ENCODE measurements around the gene DDIAS. TPM values are rescaled to one million over a fixed set of nuclear protein-coding genes. Genes with fewer than 3 reads are reported as not detected.

DDIAS gene
- total and polyA plus RNA-seq, 9 of the 15 experiments (the other 6 are each of a cell fraction or from before 2014, with no cell fraction given): 9.4 to 27.2 (median 23.3) TPM

GRCh38 chr11:82976786-82977185, 75.2 kb downstream of the DDIAS start:
- POLR2A ChIA-PET: no interaction called here
- Histone ChIP-seq H3K4me2 (ENCODE audit: insufficient read depth, low read length) (no peak overlapping the region), H3K9me1 (ENCODE audit: control insufficient read depth, insufficient read depth, low read length) (no peaks in the 10 kb centered on the region), H3K4me1 (replicated peaks in 1 of 2; ENCODE audit: control insufficient read depth in 2 of 2, insufficient read depth in 2 of 2, low read length in 2 of 2) (peaks cover 2% of the 10 kb centered on the region in 2 experiments; a peak in 2 of 5 replicates), H3K79me2 (ENCODE audit: control insufficient read depth, insufficient read depth, low read length) (no peaks in the 10 kb centered on the region), H2AFZ (ENCODE audit: low read depth, low read length) (no peak overlapping the region), H3K27me3 (ENCODE audit: control insufficient read depth in 2 of 2, insufficient read depth in 2 of 2, low read length in 2 of 2) (no peaks in the 10 kb centered on the region), H3K36me3 (ENCODE audit: control insufficient read depth, insufficient read depth, low read length) (no peaks in the 10 kb centered on the region), H3K27ac (ENCODE audit: extremely low read depth, low read depth, low read length) (no peak overlapping the region), H4K20me1 (replicated peaks; ENCODE audit: control insufficient read depth, insufficient read depth, low read length) (no peaks in the 10 kb centered on the region), H3K9me3 (replicated peaks; ENCODE audit: control insufficient read depth, insufficient read depth, low read depth, low read length) (no peaks in the 10 kb centered on the region), H3K9ac (ENCODE audit: insufficient read depth in 1 of 2, low read depth in 2 of 2, low read length in 2 of 2) (no peak overlapping the region), H3K4me3 (no peak overlapping the region)
- DNase-seq (ENCODE audit: extremely low read depth in 1 of 4, low spot score in 3 of 4) (no peak), FAIRE-seq (peak; percentile 40), ATAC-seq (no peak)
- in situ Hi-C loops (cut with MboI): no loop called here
- intact Hi-C loops (cut with micrococcal nuclease): no loop called here
- BruUV-seq (replicated peaks): no TSS peak
- CTCF ChIA-PET (ENCODE audit: low intra/inter-chr PET ratio): no interaction called here
- TF ChIP-seq ZNF174 (CRISPR knock-in tag; IDR thresholded peaks at IDR 0.05): no peak

- intact Hi-C loops (cut with micrococcal nuclease): no loop called here
- ChIA-PET POLR2A (no interaction called here), CTCF (ENCODE audit: low intra/inter-chr PET ratio) (no interaction called here)
- BruUV-seq (replicated peaks): no TSS peak
- ATAC-seq: no peak
- H3K4me3 ChIP-seq: no peak overlapping the region
- 22% methylated on average over 6 of the region's 6 CpGs for WGBS (ENCODE audit: insufficient coverage, low coverage, missing lambda C conversion rate)
- no peak overlapping the region for H3K27ac ChIP-seq (ENCODE audit: extremely low read depth, low read depth, low read length)
- H3K9ac ChIP-seq (ENCODE audit: insufficient read depth in 1 of 2, low read depth in 2 of 2, low read length in 2 of 2): no peak overlapping the region
- H3K79me2 ChIP-seq (ENCODE audit: control insufficient read depth, insufficient read depth, low read length): no peaks in the 10 kb centered on the region
- H3K36me3 ChIP-seq (ENCODE audit: control insufficient read depth, insufficient read depth, low read length): no peaks in the 10 kb centered on the region
- no peaks in the 10 kb centered on the region for H4K20me1 ChIP-seq (replicated peaks; ENCODE audit: control insufficient read depth, insufficient read depth, low read length)
- no peak overlapping the region for H2AFZ ChIP-seq (ENCODE audit: low read depth, low read length)
- TF ChIP-seq RBM17 (IDR thresholded peaks at IDR 0.05; ENCODE audit: borderline replicate concordance, low read depth, low read length) (no peak), MXD1 (CRISPR knock-in tag; IDR thresholded peaks at IDR 0.05; ENCODE audit: borderline replicate concordance, poor library complexity, severe bottlenecking) (no peak), SRSF9 (IDR thresholded peaks at IDR 0.05; ENCODE audit: borderline replicate concordance, low read depth, low read length) (no peak), ELK3 (CRISPR knock-in tag; IDR thresholded peaks at IDR 0.05) (no peak), VEZF1 (CRISPR knock-in tag; IDR thresholded peaks at IDR 0.05) (no peak), BCLAF1 (IDR thresholded peaks at IDR 0.05; ENCODE audit: borderline replicate concordance in 1 of 2, control insufficient read depth in 1 of 2, low read depth in 2 of 2, low read length in 1 of 2) (no peak)
- FAIRE-seq: peak; percentile 23
- H3K4me1 ChIP-seq (replicated peaks in 1 of 2; ENCODE audit: control insufficient read depth in 2 of 2, insufficient read depth in 2 of 2, low read length in 2 of 2): peaks cover 6 to 8% of the 10 kb centered on the region in 2 experiments; a peak in 2 of 5 replicates
- in situ Hi-C loops (cut with MboI): no loop called here
- no peak for DNase-seq (ENCODE audit: extremely low read depth in 1 of 4, low spot score in 3 of 4)
- no peaks in the 10 kb centered on the region for H3K9me3 ChIP-seq (replicated peaks; ENCODE audit: control insufficient read depth, insufficient read depth, low read depth, low read length)
- no peak overlapping the region for H3K4me2 ChIP-seq (ENCODE audit: insufficient read depth, low read length)
- H3K9me1 ChIP-seq (ENCODE audit: control insufficient read depth, insufficient read depth, low read length): no peaks in the 10 kb centered on the region
- no peaks in the 10 kb centered on the region for H3K27me3 ChIP-seq (ENCODE audit: control insufficient read depth in 2 of 2, insufficient read depth in 2 of 2, low read length in 2 of 2)
Measured at GRCh38 chr11:82978422-82979099, 77.0 kb downstream of the DDIAS start.
